ENCODE results near the gene GRIA1.

GRIA1 gene

DNA sequence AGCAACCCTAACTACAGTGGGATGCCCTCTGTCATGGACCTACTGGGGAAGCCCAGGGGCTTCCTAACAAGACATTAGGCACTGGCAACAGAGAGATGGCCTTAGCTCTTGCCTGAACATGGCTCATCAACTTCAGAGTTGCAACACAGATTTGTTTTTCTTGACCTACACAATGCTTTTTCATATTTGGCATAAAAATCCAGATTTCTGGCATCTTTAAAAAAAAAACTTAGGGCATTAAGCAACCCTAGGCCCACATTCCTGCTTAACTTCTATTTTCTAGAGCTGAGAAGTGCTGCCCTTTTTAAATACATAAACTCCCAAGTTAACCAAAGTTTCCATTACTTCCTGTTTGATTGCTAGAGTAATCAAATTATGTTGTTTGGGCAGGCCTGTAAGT, 8.0 kb downstream of the GRIA1 start:
- DNase-seq (ENCODE audit: low read depth in 3 of 3) = no peak

DNA sequence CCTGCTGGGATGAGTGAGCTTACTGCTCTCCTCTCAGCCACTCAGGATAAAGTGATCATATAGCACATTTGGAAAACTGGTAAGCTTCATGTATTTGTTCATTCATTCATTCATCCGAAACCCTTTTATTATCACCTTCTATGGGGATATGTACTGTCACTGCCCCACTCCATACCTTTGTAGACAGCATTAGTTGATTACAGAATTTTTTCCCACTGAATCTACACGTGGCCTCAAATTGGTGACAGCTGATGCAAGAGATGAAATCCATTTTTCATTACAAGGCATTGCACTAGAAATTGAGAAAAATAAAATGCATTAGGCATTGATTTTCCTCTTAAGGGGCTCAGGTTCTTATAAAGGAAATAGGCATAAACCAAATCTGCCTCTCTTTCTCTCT, 9.7 kb downstream of the GRIA1 start:
- no peak for DNase-seq (ENCODE audit: low read depth in 3 of 3)

DNA sequence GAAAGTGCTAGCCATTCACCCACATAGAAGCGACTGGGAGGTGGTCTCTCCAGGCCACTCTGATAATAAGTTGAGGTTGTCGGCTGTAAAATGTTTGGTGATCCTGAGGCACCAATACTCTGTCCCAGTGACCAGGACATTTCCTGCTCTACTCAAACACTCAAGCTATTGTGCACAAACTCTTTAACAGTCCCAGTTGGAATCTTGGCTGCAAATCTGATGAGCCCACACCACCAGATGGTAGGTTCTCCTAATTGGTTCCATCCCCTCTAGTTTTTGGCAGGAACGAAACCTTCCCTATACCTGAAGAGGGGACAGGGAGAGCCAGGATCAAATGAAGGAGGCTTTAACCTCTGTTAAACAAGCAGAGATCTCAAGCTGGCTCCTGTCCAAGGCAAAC, 14.3 kb downstream of the GRIA1 start:
- DNase-seq (ENCODE audit: low read depth in 3 of 3) = no peak

DNA sequence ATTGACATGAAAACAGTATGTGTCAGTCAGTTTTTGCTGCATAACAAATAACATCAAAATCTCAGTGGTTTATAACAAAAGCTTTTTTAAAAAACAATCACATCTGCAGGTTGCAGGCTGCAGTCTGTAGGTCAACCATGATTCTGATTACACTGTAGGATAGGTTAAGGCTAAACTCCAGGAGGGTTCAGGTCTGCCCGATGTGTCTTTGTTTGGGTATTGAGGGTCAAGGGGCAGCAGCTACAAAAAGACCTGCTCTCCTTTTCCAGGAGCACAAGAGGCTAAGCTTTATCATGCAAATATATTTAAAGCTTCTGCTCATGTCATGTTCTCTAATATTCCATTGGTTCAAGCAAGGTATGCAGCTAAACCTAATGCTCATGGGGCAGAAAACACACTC, 18.2 kb downstream of the GRIA1 start:
- no peak for DNase-seq (ENCODE audit: low read depth in 3 of 3)

DNA sequence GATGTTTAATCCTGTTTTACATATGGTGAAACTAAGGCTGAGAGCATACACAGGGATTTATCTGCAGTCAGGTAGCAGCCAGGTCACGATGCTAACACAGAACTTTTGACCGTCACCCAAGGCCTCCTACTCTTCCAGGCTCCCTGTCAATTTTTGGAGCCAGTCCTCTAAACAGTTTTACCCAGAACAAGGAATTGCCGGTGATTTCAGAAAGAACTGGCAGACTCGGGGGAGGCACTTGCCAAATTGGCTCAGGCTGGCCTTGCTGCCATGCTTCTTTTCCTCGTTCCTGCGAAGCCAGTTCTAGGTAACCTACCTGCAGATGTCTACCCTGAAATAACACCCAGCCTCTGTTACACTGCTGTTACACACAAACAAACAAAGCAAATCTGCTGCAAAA, 21.2 kb downstream of the GRIA1 start:
- DNase-seq (ENCODE audit: low read depth in 3 of 3) = no peak

DNA sequence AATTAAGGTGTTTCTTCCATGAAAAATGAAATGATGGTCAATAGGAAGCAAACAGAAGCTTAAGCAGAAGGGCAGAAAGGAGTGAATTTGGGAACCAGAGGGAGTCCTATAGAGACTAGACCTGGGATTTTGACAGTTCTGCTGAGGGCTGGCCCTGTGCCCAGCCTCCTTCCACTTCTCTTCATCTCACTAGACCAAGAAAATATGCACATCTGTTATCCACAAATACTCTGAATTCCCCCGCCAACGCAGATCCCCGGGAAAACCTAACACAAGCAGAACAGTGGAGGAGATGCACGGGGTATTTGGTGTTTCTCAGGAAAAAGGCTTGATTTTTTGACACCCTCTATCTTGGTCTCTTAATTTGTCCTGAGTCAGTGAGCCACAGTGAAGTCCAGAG, 22.7 kb downstream of the GRIA1 start:
- DNase-seq (ENCODE audit: low read depth in 3 of 3) = no peak

DNA sequence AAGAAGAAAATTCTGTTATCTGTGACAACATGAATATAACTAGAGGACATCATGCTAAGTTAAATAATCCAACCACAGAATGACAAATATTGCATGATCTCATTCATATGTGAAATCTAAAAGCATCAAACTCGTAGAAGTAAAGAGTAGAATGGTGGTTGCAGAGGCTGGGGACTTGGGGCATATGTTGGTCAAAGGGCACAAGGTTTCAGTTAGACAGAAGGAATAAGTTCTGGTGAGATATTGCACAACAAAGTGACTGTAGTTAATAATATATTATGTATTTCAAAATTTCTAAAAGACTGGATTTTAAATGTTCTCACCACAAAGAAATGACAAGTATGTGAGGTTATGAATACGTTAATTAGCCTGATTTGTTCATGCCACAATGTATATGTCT, 24.8 kb downstream of the GRIA1 start:
- no peak for DNase-seq (ENCODE audit: low read depth in 3 of 3)

DNA sequence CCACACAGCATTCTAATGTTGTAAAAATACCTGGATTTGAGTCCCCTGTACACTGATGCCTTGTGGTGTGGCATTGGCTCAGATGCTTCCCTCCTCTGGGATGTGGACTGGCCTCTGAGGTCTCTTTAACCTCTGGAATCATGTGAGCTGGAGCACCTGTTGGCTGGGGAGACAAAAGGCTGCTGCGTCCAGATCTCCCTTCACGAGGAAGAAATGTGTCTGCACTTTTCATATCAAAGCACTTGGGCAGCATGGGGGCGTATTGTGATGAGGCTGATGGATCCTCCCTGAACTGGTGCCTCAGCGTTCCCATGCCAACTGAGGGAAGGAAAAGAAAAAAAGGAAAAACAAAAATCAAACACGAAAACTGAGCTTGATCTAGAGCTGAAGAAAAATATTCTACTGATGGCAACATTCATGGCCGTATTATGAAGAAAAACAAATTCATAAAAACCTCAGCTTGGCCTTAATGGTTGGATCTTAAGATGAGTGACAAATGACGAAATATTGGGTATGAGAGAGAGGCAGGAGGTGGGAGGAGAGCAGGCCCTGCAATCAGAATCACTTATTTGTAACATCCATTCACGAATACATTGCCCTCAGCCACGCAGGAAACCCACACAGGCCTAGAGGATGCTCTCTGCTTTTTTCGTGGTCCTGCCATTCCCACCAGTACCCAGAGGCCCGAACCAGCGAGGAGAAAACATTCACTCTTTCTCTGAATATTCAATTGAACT, 26.2 kb downstream of the GRIA1 start:
- no peak for DNase-seq (ENCODE audit: low read depth in 3 of 3)

DNA sequence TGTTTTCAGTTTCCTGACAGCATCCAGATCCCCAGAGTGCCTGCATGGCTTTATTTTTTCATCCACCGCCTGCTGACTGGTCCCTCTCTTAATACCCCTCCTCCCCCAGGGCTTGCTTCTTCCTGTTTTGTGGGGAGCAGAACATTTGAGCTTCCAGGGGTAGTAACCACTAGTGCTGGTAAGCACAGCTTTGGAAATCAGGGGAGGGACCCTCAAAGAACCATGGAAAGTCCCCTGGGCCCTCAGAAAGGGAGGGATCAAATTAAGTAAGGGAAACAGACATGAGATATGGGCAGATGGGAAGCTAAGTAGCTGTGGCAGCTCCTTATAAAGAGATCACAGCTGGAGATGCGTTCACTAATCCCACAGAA, 26.8 kb downstream of the GRIA1 start:
- no peak for DNase-seq (ENCODE audit: low read depth in 3 of 3)

DNA sequence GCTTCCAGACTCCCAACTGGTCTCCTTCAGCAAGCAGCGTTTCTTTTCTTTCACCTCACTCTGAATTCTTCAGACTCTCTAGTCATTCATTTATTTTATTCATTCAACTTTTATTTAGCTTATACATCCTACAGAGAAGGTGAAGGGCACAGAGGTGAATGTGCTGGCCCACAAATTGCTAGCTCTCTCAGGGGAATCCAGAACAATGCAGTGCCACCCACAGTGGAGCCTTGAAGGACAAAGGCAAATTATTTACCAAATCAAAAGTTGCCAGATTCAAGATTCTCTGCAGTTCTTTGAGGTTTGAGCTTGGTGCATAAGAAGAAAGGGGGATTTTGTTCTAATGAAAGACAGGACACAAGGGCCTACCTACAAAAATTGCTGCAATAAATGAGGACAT, 29.7 kb downstream of the GRIA1 start:
- no peak for DNase-seq (ENCODE audit: low read depth in 3 of 3)

DNA sequence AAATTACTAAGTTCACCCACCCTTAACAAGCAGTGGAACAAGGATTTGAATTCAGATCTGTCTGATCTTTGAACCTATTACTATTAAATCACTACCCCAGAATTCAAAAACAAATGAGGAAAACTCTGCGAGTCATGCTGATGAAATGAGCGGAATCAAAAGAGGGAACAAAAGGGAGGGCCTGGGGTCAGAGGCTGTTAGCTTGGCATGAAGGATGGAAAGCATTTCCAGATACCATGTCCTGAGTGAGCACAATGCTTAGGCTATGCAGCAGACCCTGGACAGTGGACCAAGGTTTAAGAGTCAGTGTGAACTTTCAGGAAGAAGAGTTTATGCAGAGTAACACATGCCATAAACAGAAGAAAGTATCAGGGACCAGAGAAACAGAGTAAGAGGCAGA, 30.5 kb downstream of the GRIA1 start:
- no peak for DNase-seq (ENCODE audit: low read depth in 3 of 3)

DNA sequence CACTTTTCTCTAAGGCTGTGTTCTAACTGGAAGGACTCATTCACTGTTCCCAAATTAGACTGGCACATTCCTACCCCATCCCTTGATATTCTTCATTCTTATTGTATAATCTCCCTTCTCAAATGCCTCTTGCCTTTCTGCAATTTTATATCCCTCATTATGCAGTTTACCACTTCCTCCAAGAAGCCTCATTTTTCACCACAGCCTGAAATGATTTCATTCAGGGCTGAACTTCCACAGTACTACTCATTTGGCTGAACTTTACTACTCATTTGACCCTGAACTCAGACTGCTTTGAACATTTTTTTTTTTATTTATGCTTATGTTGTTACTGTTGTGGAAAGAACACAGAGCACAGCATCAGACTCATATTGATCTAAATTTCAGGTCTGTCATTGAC, 32.7 kb downstream of the GRIA1 start:
- DNase-seq (ENCODE audit: low read depth in 3 of 3) = no peak

DNA sequence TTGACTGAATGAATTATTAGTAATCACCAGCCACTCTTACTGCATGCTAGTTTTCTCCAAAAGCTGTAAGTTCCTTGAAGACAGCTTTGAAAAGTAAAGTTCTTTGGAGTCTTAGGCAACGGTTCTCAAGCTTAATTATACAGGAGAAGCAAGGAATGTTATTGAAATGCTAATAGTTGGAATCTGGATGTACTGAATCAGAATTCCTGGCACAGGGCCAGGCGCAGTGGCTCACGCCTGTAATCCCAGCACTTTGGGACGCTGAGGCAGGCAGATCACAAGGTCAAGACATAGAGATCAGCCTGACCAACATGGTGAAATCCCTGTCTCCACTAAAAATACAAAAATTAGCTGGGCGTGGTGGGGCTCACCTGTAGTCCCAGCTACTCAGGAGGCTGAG, 33.4 kb downstream of the GRIA1 start:
- no peak for DNase-seq (ENCODE audit: low read depth in 3 of 3)

DNA sequence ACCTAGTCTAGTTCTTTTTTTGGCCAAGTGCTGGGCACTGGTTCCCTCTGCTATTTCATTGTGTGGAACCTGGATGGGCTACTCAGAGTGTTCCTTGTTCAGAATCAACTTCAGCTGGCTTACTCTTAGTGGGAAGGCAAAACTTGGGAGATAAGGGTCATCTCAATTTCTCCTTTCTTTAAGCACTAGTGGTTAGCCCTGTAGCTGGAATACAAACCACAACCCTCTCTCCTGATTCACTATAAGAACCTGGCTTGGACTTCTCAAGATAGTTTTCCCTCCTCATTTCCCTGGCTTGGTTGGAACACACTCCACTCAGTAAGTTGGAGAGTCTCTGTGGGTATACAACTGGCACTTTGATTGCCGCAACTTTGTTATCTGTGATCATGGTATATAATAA, 35.1 kb downstream of the GRIA1 start:
- DNase-seq (ENCODE audit: low read depth in 3 of 3) = no peak

DNA sequence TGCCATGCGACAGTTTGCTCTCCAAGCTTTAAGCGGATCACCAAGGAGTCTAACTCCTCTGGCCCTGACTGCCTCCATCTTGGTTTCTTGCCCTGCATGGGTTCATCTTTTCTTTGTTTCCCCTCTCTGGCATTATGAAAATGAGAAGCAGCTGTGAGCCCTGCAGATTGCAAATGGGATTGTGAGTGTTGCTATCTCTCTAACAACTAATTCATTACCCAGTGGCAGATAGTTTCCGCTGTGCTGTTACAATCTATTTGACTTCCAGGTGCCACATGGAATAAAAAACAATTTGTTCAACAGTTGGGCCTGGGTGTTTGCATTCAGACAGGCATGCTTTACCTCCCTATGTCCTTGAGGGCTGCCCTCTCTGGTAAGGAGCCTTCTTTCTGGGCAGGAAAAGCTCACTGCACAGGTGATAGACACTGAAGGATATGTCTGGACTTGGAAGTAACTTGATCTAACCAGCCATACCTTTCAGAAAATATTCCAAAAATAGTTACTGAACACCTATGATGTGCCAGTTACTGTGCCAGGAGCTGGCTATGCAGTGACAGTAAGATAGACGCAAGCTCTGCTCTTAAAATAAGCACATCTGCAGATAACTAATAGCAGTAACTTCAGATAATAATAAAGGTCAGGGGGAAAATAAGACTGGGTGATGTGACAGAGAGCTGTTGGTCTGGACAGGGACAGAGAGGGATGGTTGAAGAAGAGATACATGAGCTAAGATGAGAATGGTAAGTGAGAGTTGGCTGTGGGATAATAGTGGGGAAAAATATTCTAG, 40.1 kb downstream of the GRIA1 start:
- no peak for DNase-seq (ENCODE audit: low read depth in 3 of 3)

DNA sequence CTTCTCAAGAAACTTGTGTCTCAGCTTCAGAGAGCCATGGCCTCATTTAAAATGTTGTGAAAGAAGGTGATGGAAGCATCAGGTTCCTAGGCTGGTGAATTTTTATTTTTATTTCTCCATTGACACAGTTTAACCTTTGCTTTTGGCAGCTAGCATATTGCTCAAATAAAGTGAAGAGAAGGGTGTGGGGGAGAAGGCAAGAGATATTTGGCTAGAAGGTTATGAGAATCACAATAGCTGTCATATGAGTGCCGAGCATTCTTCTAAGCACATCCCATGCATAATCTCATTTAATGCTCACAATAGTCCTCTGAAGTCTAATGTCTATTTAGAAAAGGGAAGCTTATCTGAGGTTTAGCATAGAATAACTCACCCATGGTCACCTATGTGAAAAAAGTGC, 43.1 kb downstream of the GRIA1 start:
- no peak for DNase-seq (ENCODE audit: low read depth in 3 of 3)

DNA sequence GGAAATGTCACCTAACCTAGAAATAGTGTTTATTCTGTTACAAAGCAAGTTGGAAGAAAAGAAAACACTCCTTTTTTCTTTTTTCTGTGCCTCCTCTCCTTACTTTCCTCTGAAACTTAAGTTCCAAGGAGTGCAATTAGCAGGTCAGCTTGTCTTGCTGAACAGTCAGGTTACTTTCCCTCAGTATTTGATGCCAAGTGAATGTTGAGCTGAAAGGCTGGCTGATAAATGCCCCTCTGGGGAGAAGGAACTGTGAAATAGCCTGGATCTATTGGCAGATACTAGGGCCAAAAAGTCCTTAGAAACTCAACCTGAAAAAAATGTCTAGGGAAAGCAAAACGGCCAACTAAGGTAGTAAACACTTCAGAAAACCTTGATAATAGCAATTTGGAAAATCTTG, 43.6 kb downstream of the GRIA1 start:
- no peak for DNase-seq (ENCODE audit: low read depth in 3 of 3)

DNA sequence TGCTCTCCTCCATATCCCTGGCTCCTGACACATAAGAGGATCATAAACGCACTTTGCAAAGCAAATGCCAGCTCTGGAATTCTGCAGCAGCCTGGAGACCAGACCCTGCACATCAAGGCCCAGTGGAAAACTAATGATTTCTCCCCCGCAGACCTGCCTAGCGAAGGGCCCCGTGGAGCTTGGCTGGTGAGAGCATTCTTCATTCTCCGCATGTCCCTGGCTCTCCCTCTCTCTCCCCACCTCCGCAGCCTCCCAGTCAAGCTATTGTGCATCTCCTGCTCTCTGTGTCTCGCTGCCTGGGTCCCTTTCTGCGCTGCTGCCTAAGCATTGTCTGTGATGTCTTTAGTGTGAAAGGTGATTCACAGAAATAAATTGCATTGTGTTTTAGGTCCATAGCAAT, 46.7 kb downstream of the GRIA1 start:
- DNase-seq (ENCODE audit: low read depth in 3 of 3) = no peak

DNA sequence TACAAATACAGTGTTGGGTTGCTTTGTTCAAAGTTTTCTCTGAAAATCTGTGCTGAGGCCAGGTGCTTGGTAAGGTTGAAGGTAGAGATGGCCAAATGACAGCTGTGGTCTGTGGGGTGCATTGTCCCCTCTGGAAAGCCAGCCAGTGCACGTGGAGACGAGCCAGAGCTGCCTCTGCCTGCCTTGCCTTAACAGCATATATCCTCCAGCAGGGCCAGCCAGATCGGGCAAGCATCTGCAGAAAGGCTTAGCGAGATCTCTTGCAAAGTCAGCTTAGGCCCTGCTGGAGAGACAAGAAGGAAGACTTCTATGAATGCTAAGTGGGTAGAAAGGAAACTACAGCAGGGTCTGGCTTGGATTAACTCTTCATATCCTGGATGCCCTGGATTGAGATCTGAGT, 49.5 kb downstream of the GRIA1 start:
- no peak for DNase-seq (ENCODE audit: low read depth in 3 of 3)

DNA sequence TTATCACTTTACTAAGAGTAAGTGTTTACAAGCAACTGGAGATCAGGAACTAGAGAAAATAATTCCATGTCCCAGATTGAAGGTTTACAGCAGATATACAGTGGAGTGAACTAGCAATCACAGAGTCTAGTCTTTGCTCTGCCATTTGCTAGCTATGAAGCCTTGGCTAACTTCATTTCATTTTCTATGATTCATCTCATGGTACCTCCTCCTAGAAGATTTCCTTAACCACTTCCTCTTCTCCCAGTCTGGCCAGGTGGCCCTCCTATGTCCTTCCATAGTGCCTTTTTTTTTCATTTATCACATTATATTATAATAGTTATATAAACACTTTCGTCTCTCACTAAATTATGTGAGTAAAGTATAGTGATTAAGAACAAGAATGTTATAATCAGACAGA, 52.1 kb downstream of the GRIA1 start:
- DNase-seq (ENCODE audit: low read depth in 3 of 3) = no peak

DNA sequence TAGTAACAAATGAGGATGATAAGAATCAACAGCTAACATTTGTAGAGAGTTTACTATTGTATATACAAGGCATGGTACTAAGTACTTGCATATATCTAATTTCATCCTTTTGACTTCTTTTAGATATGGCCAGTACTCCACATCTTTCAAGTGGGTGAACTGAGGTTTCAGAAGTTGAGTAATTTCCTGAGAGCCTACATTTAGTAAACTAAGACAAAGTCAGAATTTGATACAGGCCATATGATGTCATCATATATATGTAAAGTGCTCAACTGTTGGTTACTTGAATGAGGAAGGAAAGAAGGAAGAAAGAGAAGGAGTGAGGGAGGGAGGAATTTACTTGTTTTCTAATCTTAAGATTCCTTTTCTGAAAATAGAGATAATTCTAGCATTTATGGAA, 52.8 kb downstream of the GRIA1 start:
- no peak for DNase-seq (ENCODE audit: low read depth in 3 of 3)

DNA sequence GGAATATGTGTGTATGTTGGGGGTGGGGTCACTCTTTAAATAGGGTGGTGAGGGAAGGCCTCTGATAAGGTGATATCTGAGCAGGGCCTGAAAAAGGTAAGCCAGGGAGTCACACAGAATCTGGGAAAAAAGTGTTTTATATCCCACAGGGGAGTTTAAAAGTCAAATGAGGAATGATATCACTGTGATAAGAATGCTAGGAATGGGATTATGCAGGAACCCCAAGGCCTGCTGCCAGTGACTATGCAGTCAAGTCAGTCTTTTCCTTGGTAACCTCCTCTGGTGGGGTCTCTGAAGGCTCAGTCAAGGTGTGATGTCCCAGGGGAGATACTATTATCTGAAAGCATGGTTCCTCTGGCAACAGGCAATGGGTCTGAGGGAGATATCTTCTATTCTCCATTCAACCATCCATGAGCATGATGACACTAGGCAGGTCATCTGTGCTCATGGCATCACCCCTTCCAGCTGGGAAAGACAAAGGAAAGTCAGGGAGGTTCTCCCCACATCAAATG, 53.5 kb downstream of the GRIA1 start:
- DNase-seq (ENCODE audit: low read depth in 3 of 3) = no peak

DNA sequence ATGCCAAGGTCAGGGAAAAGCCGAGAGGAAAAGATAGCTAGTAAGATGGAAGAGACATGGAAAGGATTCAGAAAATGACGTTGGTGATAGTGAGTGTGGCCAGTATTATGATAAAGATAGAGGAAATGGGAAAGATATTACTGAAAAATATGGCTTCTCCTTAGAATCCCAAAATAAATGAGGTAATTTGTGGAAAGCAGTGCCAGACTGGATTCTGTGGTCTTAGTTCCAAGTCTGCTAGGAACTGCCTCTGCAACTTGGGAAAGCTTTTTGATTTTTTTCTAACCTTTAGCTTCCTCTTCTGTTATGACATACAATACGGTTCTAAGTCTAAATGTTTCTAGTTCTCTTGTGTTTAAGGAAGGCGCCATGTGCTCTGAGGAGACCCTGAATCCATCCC, 54.2 kb downstream of the GRIA1 start:
- DNase-seq (ENCODE audit: low read depth in 3 of 3) = no peak

DNA sequence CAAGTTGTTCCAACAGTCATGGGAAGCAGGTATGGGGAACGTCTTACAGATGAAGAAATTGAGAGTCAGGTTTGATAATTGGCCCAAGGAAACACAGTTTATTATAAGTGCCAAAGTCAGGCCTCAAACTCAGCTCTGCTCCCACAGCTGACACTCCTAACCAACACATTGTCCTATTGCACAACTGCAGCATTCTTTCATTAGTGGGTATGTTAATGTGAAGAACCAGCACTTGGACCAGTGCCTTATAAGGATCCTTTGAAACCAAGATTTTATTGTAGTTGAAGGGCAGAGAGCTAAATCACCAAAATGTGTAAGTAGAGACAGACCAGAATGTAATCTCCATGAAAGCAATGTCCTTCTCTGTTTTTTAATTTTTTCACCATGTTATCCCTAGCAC, 56.1 kb downstream of the GRIA1 start:
- no peak for DNase-seq (ENCODE audit: low read depth in 3 of 3)

Data from stimulated activated CD4-positive, alpha-beta T cell treated with anti-CD3 and anti-CD28 coated beads, TNF-alpha, amount 100 ng/mL, for 4 hours (primary cell).